Retinal pigment epithelial cell (primary cell): ENCODE results near the gene SCN1A.

Experiments used
- DNase-seq: peaks from one replicate; pipeline ENCODE4 v3.0.0-alpha.2; 2010; ENCODE audit warnings: low read depth
- H3K4me3 ChIP-seq: 2 replicates; pipeline ENCODE4 v1.5.1; 2011; ENCODE audit warnings: mild to moderate bottlenecking, low read length, control low read depth, moderate library complexity
- TF ChIP-seq, protein P1 (sequence below): conservative IDR thresholded peaks from 2 replicates; pipeline ENCODE4 v1.5.1; 2011; ENCODE audit warnings: low read depth, low read length, control low read depth, inconsistent platforms

Gene SCN1A

DNA sequence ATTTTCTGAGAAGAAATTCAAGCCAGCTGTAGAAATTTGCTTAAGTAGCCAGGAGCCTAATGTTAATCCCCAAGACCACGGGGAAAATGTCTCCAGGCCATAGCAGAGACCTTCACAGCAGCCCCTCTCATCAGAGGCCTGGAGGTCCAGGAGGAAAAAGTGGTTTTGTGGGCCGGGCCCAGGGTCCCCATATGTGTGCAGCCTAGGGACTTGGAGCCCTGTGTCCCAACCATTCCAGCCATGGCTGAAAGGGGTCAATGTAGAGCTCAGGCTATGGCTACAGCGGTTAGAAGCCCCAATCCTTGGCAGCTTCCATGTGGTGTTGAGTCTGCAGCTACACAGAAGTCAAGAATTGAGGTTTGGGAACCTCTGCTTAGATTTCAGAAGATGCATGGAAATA lies 160.1 kb downstream of the SCN1A start:
- no peak overlapping the region for H3K4me3 ChIP-seq
- no peak for DNase-seq
- TF ChIP-seq, protein P1, sequence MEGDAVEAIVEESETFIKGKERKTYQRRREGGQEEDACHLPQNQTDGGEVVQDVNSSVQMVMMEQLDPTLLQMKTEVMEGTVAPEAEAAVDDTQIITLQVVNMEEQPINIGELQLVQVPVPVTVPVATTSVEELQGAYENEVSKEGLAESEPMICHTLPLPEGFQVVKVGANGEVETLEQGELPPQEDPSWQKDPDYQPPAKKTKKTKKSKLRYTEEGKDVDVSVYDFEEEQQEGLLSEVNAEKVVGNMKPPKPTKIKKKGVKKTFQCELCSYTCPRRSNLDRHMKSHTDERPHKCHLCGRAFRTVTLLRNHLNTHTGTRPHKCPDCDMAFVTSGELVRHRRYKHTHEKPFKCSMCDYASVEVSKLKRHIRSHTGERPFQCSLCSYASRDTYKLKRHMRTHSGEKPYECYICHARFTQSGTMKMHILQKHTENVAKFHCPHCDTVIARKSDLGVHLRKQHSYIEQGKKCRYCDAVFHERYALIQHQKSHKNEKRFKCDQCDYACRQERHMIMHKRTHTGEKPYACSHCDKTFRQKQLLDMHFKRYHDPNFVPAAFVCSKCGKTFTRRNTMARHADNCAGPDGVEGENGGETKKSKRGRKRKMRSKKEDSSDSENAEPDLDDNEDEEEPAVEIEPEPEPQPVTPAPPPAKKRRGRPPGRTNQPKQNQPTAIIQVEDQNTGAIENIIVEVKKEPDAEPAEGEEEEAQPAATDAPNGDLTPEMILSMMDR: no peak

DNA sequence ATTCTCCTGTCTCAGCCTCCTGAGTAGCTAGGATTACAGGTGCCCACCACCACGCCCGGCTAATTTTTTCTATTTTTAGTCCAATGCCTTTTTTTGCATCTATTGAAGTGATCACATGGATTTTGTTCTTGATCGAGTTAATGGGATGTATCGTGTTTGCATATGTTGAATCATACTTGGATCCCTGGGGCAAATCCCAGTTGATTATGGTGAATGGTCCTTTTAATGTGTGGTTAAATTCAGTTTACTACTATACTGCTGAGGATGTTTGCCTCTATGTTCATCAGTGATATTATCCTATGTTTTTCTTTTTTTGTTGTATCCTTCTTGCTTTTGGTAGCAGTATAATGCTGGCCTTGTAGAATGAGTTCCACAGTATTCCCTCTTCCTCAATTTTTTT lies 166.0 kb downstream of the SCN1A start:
- no peak overlapping the region for H3K4me3 ChIP-seq
- TF ChIP-seq, protein P1: no peak
- DNase-seq: no peak

DNA sequence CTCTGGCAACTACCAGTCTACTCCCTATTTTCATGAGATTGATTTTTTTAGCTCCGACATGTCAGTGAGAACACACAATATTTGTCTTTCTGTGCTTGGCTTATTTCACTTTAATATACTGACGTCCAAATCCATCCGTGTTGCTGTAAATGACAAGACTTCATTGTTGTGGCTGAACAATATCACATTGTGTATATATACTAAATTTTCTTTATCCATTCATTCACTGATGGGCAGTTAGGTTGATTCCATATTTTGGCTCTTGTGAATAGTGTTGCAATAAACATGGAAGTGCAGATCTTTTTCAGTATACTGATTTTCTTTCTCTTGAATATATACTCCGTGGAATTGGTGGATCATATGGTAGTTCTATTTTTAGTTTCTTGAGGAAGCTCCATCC lies 168.4 kb downstream of the SCN1A start:
- no peak overlapping the region for H3K4me3 ChIP-seq
- TF ChIP-seq, protein P1: no peak
- DNase-seq: no peak

DNA sequence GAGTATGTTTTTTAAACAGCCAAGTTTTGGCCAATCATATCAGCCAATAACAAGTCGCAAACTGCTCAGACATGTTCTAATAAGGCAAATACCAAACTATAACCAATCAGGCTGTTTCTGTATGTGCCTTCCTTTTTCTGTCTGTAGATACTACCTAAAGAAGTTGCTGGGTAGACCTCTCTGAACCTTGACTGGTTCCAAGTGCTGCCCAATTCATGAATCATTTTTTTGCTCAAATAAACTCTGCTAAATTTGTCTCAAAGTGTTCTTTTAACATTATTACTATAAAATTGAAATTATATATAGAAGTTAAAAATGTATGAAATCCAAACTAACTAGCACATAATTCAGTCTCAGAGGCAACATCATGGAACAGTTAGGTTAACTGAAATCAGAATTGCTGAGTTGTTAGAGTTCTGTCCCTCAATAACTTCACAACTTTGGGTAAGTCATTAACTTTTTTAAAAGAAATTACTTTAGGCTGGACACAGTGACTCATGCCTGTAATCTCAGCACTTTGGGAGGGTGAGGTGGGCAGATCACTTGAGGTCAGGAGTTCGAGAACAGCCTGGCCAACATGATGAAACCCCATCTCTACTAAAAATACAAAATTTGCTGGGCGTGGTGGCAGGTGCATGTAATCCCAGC lies 169.4 kb downstream of the SCN1A start:
- H3K4me3 ChIP-seq: no peak overlapping the region
- TF ChIP-seq, protein P1: no peak
- no peak for DNase-seq

DNA sequence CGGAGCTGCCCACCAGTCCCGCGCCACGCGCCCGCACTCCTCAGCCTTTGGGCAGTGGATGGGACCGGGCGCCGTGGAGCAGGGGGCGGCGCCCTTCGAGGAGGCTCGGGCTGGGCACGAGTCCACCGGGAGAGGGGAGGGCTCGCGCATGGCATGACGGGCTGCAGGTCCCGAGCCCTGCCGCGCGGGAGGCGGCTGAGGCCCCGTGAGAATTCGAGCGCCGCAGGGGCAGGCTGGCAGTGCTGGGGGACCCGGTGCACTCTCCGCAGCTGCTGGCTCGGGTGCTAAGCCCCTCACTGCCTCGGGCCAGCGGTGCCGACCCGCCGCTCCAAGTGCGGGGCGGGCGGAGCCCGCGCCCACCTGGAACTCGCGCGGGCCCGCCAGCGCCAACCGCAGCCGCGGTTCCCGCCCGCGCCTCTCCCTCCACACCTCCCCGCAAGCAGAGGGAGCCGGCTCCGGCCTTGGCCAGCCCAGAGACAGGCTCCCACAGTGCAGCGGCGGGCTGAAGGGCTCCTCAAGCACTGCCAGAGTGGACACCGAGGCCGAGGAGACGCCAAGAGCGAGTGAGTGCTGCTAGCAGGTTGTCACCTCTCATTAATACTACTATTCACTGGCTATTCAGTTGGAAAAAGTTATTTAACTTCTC lies 170.7 kb downstream of the SCN1A start:
- no peak for DNase-seq
- TF ChIP-seq, protein P1: no peak
- H3K4me3 ChIP-seq: no peak overlapping the region

DNA sequence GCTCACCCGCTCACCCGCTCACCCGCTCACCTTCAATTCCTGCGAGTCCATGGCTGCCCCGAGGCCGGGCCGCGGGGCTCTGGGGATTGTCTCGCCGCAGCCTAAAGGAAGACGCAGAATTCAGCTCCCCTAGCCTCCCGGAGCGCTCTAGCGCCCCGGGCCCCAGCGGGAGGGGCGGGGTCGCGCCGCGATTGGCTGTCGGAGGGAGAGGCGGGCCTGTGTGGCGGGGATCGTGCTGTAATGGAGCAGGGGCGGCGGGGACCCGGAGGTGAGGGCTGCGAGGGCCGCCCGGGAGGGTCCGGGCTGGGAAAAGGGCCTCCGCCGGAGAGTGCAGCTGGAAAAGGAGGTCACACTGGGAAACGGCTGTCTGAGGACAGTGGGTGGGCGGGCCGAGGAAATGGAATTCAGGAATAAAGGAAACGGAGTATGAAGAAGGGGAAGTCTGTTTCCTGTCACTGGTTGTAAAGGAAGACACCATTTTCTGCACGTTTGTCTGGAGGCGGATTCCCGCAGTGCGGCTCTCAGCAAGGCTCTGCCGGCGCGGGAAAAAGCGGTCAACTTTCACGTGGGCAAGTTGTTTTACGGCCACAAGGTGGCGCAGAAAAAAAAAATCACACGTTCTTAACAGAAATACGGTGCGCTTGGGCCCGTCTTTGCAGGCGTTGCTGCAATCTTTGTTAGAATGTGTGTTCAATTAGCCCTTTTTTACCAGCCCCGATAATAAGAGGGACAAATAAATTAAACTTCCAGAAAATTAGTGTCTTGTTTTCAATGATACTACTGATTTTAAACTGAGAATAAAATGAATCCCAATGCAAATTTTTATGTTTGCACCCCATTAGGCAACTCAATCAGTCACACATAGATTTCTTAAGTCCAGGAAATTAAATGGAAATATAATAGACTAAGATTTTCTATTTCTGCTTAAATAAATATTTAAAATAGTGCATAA lies 173.9 kb downstream of the SCN1A start, which contains the start of gene TTC21B:
Gene TTC21B, minus strand, starts transcription at position 122 of the 952 bp plus-strand sequence. Its CDS starts 71 bp downstream, at position 51.
- peak; percentile 80 for DNase-seq
- peak within 1 kb of the TSS; percentile 82 for H3K4me3 ChIP-seq
- TF ChIP-seq, protein P1: peak; percentile 72
